Epithelial cell of proximal tubule (primary cell): ENCODE results near the gene SORCS2. TPM values are rescaled to one million over a fixed set of nuclear protein-coding genes. Genes with fewer than 3 reads are reported as not detected.
A peak's percentile ranks its signal among the peaks of the same experiment; 100 is the strongest.

Source experiments
- DNase-seq: peaks from one replicate; pipeline ENCODE4 v3.0.0-alpha.2; 2011; ENCODE audit warnings: low read depth
- H3K4me3 ChIP-seq: 2 replicates; pipeline ENCODE4 v1.5.1; 2011; ENCODE audit warnings: low read depth, mild to moderate bottlenecking, low read length
- CTCF ChIP-seq: conservative IDR thresholded peaks from 2 replicates; pipeline ENCODE4 v1.5.1; 2012; ENCODE audit warnings: low read depth, mild to moderate bottlenecking, low read length
- total RNA-seq: library from RNA; depleted of rRNA; stranded (reverse); fragments of >200 nt; gene quantifications from 2 replicates; pipeline ENCODE4 v1.2.3, GENCODE V29; 2015

Gene SORCS2
- total RNA-seq, 1 donor from 2014 or later: 0.29 TPM

GRCh38 chr4:7759635-7760034 is 567.3 kb downstream of the SORCS2 start:
- H3K4me3 ChIP-seq: no peak overlapping the region
- TF ChIP-seq CTCF: no peak
- no peak for DNase-seq

- DNase-seq: no peak
- H3K4me3 ChIP-seq: no peak overlapping the region
- no peak for TF ChIP-seq CTCF
Observed at GRCh38 chr4:7760228-7760627, 567.9 kb downstream of the SORCS2 start.

- H3K4me3 ChIP-seq: no peak overlapping the region
- no peak for TF ChIP-seq CTCF
- DNase-seq: no peak
Observed at GRCh38 chr4:7760706-7761105, 568.4 kb downstream of the SORCS2 start.

- DNase-seq: no peak
- no peak for TF ChIP-seq CTCF
- no peak overlapping the region for H3K4me3 ChIP-seq
Observed at GRCh38 chr4:7761312-7761711, 569.0 kb downstream of the SORCS2 start.

GRCh38 chr4:7761720-7762119 is 569.4 kb downstream of the SORCS2 start:
- no peak overlapping the region for H3K4me3 ChIP-seq
- TF ChIP-seq CTCF: peak; percentile 75
- no peak for DNase-seq

GRCh38 chr4:7762376-7763030 is 570.2 kb downstream of the SORCS2 start:
- H3K4me3 ChIP-seq: no peak overlapping the region
- DNase-seq: no peak
- no peak for TF ChIP-seq CTCF

- TF ChIP-seq CTCF: no peak
- no peak for DNase-seq
- no peak overlapping the region for H3K4me3 ChIP-seq
Observed at GRCh38 chr4:7763106-7763505, 570.8 kb downstream of the SORCS2 start.
